ENCODE results near the gene HMHB1. TPM values are rescaled to one million over a fixed set of nuclear protein-coding genes. Genes with fewer than 3 reads are reported as not detected.
A peak's percentile ranks its signal among the peaks of the same experiment; 100 is the strongest.

Gene HMHB1
- total RNA-seq, 1 donor from 2014 or later = not detected

GRCh38 chr5:143862271-143862670 lies 50.3 kb downstream of the HMHB1 start:
- no peak for TF ChIP-seq CTCF (IDR thresholded peaks at IDR 0.05; ENCODE audit: insufficient read depth, low read length, severe bottlenecking)
- no peaks in the 10 kb centered on the region for H3K27me3 ChIP-seq (ENCODE audit: control insufficient read depth, insufficient read depth, low read length)
- DNase-seq (ENCODE audit: low read depth) (no peak), FAIRE-seq (no peak)
- no peak overlapping the region for H3K4me3 ChIP-seq (ENCODE audit: low read depth, low read length)
- no peaks in the 10 kb centered on the region for H3K36me3 ChIP-seq (ENCODE audit: control insufficient read depth, insufficient read depth, low read length)

- DNase-seq (ENCODE audit: low read depth) (peak; percentile 17), FAIRE-seq (no peak)
- H3K36me3 ChIP-seq (ENCODE audit: control insufficient read depth, insufficient read depth, low read length) = no peaks in the 10 kb centered on the region
- no peak for TF ChIP-seq CTCF (IDR thresholded peaks at IDR 0.05; ENCODE audit: insufficient read depth, low read length, severe bottlenecking)
- no peak overlapping the region for H3K4me3 ChIP-seq (ENCODE audit: low read depth, low read length)
- H3K27me3 ChIP-seq (ENCODE audit: control insufficient read depth, insufficient read depth, low read length) = no peaks in the 10 kb centered on the region
These were observed 53.6 kb downstream of the HMHB1 start for GRCh38 chr5:143865426-143866025.

All from bronchial epithelial cell (primary cell).